Measurements from ENCODE around the gene ADAM12.

The ADAM12 gene

GRCh38 chr10:126060261-126060931 is 327.9 kb downstream of the ADAM12 start:
- TF ChIP-seq CTCF (IDR thresholded peaks at IDR 0.05; ENCODE audit: insufficient read depth, missing control alignments), result no peak
- FAIRE-seq (no peak), DNase-seq (ENCODE audit: insufficient read length, low spot score) (no peak)

- TF ChIP-seq CTCF (IDR thresholded peaks at IDR 0.05; ENCODE audit: insufficient read depth, missing control alignments), result no peak
- FAIRE-seq (no peak), DNase-seq (ENCODE audit: insufficient read length, low spot score) (no peak)
These were observed 329.0 kb downstream of the ADAM12 start for GRCh38 chr10:126059076-126059826.

- no peak for TF ChIP-seq CTCF (IDR thresholded peaks at IDR 0.05; ENCODE audit: insufficient read depth, missing control alignments)
- DNase-seq (ENCODE audit: insufficient read length, low spot score), result no peak
- no peak for FAIRE-seq
These were observed 329.8 kb downstream of the ADAM12 start for GRCh38 chr10:126058507-126058906.

GRCh38 chr10:126058104-126058503 is 330.2 kb downstream of the ADAM12 start:
- DNase-seq (ENCODE audit: insufficient read length, low spot score) (no peak), FAIRE-seq (no peak)
- no peak for TF ChIP-seq CTCF (IDR thresholded peaks at IDR 0.05; ENCODE audit: insufficient read depth, missing control alignments)

- no peak for TF ChIP-seq CTCF (IDR thresholded peaks at IDR 0.05; ENCODE audit: insufficient read depth, missing control alignments)
- FAIRE-seq (no peak), DNase-seq (ENCODE audit: insufficient read length, low spot score) (no peak)
These were observed 330.8 kb downstream of the ADAM12 start for GRCh38 chr10:126057494-126057893.

- FAIRE-seq (no peak), DNase-seq (ENCODE audit: insufficient read length, low spot score) (no peak)
- no peak for TF ChIP-seq CTCF (IDR thresholded peaks at IDR 0.05; ENCODE audit: insufficient read depth, missing control alignments)
These were observed 334.1 kb downstream of the ADAM12 start for GRCh38 chr10:126054191-126054590.

GRCh38 chr10:126052171-126052570 is 336.1 kb downstream of the ADAM12 start:
- DNase-seq (ENCODE audit: insufficient read length, low spot score) (no peak), FAIRE-seq (no peak)

More at GRCh38 chr10:126052171-126052570, 336.1 kb downstream of the ADAM12 start:
- no peak for TF ChIP-seq CTCF (IDR thresholded peaks at IDR 0.05; ENCODE audit: insufficient read depth, missing control alignments)
